Coronary artery (tissue), 2 donors: Measurements from ENCODE around the gene DIRAS1.

ENCODE experiments used
- DNase-seq: peaks from one replicate; pipeline ENCODE4 v3.0.0-alpha.2; 2017; ENCODE audit warnings: low spot score
- H3K27ac ChIP-seq, 2 donors: fragments of 200-600 bp; sonication (generic); one replicate each; pipeline ENCODE4 v1.5.1; 2016 to 2019
- H3K4me3 ChIP-seq: fragments of 200-600 bp; sonication (generic); 2 replicates; pipeline ENCODE4 v1.5.1; 2016; ENCODE audit warnings: mild to moderate bottlenecking, moderate library complexity
- TF ChIP-seq, protein P1 (sequence below): fragments of 200-600 bp; sonication (generic); IDR thresholded peaks from one replicate; pipeline ENCODE4 v1.5.1; 2019; ENCODE audit warnings: antibody characterized with exemption

Gene DIRAS1

GRCh38 chr19:2726160-2726855, 5.1 kb upstream of the DIRAS1 start:
- no peak for DNase-seq
- Histone ChIP-seq H3K4me3 (no peak overlapping the region), H3K27ac (no peak overlapping the region)
- TF ChIP-seq, protein P1, sequence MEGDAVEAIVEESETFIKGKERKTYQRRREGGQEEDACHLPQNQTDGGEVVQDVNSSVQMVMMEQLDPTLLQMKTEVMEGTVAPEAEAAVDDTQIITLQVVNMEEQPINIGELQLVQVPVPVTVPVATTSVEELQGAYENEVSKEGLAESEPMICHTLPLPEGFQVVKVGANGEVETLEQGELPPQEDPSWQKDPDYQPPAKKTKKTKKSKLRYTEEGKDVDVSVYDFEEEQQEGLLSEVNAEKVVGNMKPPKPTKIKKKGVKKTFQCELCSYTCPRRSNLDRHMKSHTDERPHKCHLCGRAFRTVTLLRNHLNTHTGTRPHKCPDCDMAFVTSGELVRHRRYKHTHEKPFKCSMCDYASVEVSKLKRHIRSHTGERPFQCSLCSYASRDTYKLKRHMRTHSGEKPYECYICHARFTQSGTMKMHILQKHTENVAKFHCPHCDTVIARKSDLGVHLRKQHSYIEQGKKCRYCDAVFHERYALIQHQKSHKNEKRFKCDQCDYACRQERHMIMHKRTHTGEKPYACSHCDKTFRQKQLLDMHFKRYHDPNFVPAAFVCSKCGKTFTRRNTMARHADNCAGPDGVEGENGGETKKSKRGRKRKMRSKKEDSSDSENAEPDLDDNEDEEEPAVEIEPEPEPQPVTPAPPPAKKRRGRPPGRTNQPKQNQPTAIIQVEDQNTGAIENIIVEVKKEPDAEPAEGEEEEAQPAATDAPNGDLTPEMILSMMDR, result no peak

DNA sequence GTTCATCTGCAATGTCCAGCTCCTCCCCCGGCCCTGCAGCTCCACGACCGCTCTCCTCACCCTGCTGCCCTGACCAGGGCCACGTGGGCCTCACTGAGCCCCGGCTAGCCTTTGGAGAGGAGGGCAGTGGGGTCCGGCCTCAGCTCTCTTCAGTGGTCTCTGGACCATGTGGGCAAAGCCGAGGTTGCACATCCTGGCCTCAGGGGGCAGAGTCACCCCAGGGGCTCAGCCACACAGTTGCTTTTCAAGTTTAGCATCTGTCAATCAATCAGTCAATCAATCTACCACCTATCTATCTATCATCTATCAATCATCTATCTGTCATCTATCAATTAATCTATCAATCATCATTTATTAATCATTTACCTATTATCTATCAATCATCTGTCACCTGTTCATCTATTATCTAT, 3.0 kb upstream of the DIRAS1 start:
- TF ChIP-seq, protein P1, result no peak
- peak overlapping the region in 1 of 2 donors; percentile 65 for H3K27ac ChIP-seq
- peak; percentile 62 for DNase-seq
- no peak overlapping the region for H3K4me3 ChIP-seq

DNA sequence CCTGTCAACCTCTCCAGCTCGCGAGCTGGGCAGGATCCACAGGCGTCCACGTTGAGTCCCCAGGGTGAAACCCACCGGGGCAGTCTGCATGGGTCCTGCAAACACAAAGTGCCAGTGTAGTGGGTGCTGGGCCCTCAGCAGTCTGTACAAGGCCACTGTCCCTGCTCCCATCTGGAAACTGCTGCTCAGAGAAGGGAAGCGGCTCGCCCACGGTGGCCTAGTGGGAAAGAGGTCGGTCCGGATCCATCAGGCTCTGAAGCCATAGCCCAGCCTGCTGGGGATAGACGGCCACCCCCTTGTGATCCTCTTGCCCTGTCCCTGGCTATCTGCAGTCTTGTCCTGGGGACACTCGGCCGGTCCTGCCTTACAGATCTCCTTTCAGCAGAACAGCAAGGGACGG, 2.6 kb upstream of the DIRAS1 start:
- H3K27ac ChIP-seq, result peak overlapping the region; percentile 65 to 74
- no peak for DNase-seq
- no peak overlapping the region for H3K4me3 ChIP-seq
- TF ChIP-seq, protein P1, result no peak

- H3K4me3 ChIP-seq, result peak overlapping the region; percentile 48
- TF ChIP-seq, protein P1, result no peak
- peak overlapping the region; percentile 65 to 74 for H3K27ac ChIP-seq
- no peak for DNase-seq
These were observed 2.2 kb upstream of the DIRAS1 start for GRCh38 chr19:2723345-2723715.

DNA sequence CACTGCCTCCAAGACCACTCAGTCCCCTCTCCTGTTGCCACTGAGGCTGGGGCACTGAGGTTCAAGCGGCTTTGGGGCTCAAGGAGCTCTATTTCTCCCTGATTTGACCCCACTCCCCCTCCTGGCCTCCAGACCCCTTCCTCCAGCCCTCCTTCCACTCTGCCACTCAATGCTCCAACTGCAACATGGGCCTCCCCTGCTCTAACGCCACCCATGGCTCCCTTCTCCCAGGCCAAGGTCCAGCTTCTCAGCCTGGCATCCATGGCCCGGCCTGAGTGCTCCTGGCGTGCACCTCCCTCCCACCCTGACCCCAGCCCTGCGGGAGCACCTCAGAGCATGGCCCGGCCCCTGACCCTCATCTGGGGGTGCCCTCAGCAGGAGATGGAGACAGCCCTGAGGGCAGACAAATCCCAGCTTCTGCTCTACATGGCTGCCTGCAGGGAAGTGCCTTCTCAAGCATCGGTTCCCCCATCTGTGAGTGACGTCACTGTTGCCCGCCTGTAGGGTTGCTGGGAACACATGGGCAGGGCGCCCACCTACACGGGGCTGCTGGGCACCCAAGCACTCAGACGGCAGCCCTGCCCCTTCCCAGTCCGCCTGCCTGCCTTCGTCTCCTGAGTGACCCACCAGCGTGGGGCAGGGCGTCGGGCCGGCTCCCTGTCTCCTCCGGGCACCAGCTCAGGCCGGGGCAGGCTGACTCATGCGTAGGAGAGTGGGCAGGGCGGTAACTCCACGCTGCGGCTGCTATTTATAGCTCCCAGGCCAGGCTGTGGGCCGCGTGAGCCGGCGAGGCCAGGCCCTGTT, 1.6 kb upstream of the DIRAS1 start:
- TF ChIP-seq, protein P1, result no peak
- DNase-seq, result peak; percentile 85
- Histone ChIP-seq H3K4me3 (peak overlapping the region; percentile 48), H3K27ac (peak overlapping the region; percentile 65 to 74)

DNA sequence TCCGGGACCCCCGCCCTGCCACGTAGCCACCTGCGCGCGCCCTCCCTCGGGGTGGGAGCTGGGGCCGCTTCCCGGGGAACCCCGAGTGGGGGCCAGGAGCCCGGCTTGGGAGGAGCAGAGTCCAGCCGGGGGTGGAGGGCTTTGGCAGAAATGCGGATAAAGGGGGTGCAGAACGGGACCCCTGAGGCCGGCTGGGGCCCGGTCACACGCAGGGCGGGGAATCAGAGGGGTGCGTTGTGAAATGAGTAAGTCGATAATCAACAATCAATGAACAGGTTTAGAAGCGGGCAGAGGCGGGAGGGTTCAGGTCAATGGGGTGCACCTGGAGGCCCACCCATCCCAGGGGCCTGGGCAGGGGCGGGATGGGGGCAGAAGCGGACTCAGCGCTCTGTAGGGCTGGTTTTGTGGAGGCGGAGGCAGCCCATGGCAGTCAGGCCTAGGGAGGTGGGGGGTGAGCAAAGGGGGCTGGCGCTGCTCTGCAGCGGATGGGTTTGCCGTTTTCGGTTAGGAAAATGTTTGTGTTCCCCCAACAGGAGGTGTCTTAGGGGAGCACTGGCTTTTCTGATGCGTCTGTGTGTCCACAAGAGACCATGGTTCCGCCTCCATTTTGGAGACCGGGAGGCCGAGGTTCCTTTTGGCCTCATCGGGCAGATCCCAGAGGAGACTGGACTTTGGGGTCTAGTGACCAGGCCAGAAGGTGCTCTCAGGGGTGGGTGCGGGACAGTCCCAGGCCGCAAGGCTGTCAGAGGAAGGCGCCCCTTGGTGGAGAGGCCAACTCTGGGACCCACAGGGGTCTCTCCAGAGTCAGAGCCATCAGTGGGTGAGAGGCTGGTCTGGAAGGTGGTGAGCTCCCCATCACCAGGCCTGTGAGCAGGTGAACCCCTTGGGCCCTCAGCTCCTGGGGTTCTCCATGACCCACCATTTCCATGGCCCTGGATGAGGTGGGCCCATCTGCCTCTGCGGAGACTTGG, 683 bp upstream of the DIRAS1 start:
- no peak for DNase-seq
- Histone ChIP-seq H3K27ac (no peak overlapping the region), H3K4me3 (peak overlapping the region; percentile 62)
- TF ChIP-seq, protein P1, result no peak
